ENCODE data around the gene SLX9.

Gene SLX9

GRCh38 chr21:44893278-44893556, 46.6 kb upstream of the SLX9 start:
- no peak for TF ChIP-seq CTCF (IDR thresholded peaks at IDR 0.05; ENCODE audit: extremely low read depth, insufficient read depth, missing control alignments)
- DNase-seq (ENCODE audit: low spot score) = no peak
- in situ Hi-C loops (cut with MboI; ENCODE audit: low pct_unique_long_range_greater_than_20kb, low sequenced_read_pairs, unreplicated experiment) = no loop called here

- no peak for DNase-seq (ENCODE audit: low spot score)
- in situ Hi-C loops (cut with MboI; ENCODE audit: low pct_unique_long_range_greater_than_20kb, low sequenced_read_pairs, unreplicated experiment) = no loop called here
- no peak for TF ChIP-seq CTCF (IDR thresholded peaks at IDR 0.05; ENCODE audit: extremely low read depth, insufficient read depth, missing control alignments)
Observed at GRCh38 chr21:44893948-44894656, 45.7 kb upstream of the SLX9 start.

- TF ChIP-seq CTCF (IDR thresholded peaks at IDR 0.05; ENCODE audit: extremely low read depth, insufficient read depth, missing control alignments) = no peak
- in situ Hi-C loops (cut with MboI; ENCODE audit: low pct_unique_long_range_greater_than_20kb, low sequenced_read_pairs, unreplicated experiment) = no loop called here
- no peak for DNase-seq (ENCODE audit: low spot score)
Observed at GRCh38 chr21:44894687-44895302, 45.0 kb upstream of the SLX9 start.

- TF ChIP-seq CTCF (IDR thresholded peaks at IDR 0.05; ENCODE audit: extremely low read depth, insufficient read depth, missing control alignments) = no peak
- in situ Hi-C loops (cut with MboI; ENCODE audit: low pct_unique_long_range_greater_than_20kb, low sequenced_read_pairs, unreplicated experiment) = no loop called here
- DNase-seq (ENCODE audit: low spot score) = no peak
Observed at GRCh38 chr21:44895859-44896258, 44.0 kb upstream of the SLX9 start.

- no peak for DNase-seq (ENCODE audit: low spot score)
- no peak for TF ChIP-seq CTCF (IDR thresholded peaks at IDR 0.05; ENCODE audit: extremely low read depth, insufficient read depth, missing control alignments)
- in situ Hi-C loops (cut with MboI; ENCODE audit: low pct_unique_long_range_greater_than_20kb, low sequenced_read_pairs, unreplicated experiment) = no loop called here
Observed at GRCh38 chr21:44896561-44897286, 43.1 kb upstream of the SLX9 start.

GRCh38 chr21:44897326-44898010, 42.4 kb upstream of the SLX9 start:
- in situ Hi-C loops (cut with MboI; ENCODE audit: low pct_unique_long_range_greater_than_20kb, low sequenced_read_pairs, unreplicated experiment) = no loop called here
- no peak for TF ChIP-seq CTCF (IDR thresholded peaks at IDR 0.05; ENCODE audit: extremely low read depth, insufficient read depth, missing control alignments)
- no peak for DNase-seq (ENCODE audit: low spot score)
